WTC11 (cell line): ENCODE measurements around the gene ADAMTS5.

ENCODE experiments used
- E2F1 ChIP-seq: sonication (generic); formaldehyde crosslinking; IDR thresholded peaks from 2 replicates; pipeline ENCODE4 v1.8.0; 2022; ENCODE audit warnings: mild to moderate bottlenecking, missing genetic modification reagents
- ESRRA ChIP-seq: sonication (generic); formaldehyde crosslinking; IDR thresholded peaks from 2 replicates; pipeline ENCODE4 v1.8.1; 2022; ENCODE audit warnings: mild to moderate bottlenecking, missing genetic modification reagents, borderline replicate concordance
- MAX ChIP-seq: sonication (generic); formaldehyde crosslinking; IDR thresholded peaks from 2 replicates; pipeline ENCODE4 v1.8.0; 2022; ENCODE audit warnings: mild to moderate bottlenecking, missing genetic modification reagents
- NFYB ChIP-seq: sonication (generic); formaldehyde crosslinking; conservative IDR thresholded peaks from 2 replicates; pipeline ENCODE4 v1.8.0; 2022; ENCODE audit warnings: low read depth, missing genetic modification reagents
- ZBTB43 ChIP-seq: sonication (generic); formaldehyde crosslinking; IDR thresholded peaks from 2 replicates; pipeline ENCODE4 v1.8.1; 2023; ENCODE audit warnings: mild to moderate bottlenecking, missing genetic modification reagents
- TF ChIP-seq, protein P1 (sequence below): sonication (generic); formaldehyde crosslinking; IDR thresholded peaks from 2 replicates; pipeline ENCODE4 v1.8.1; 2023; ENCODE audit warnings: mild to moderate bottlenecking, missing genetic modification reagents, moderate library complexity
- TF ChIP-seq, protein P2 (sequence below): sonication (generic); formaldehyde crosslinking; IDR thresholded peaks from 2 replicates; pipeline ENCODE4 v1.8.1; 2023; ENCODE audit warnings: mild to moderate bottlenecking, missing genetic modification reagents, borderline replicate concordance
- TF ChIP-seq, protein P3 (sequence below): fragments of 200-600 bp; IDR thresholded peaks from 2 replicates; pipeline ENCODE4 v1.8.0; 2022; ENCODE audit warnings: antibody characterized with exemption
- TF ChIP-seq, protein P4 (sequence below): sonication (generic); formaldehyde crosslinking; IDR thresholded peaks from 2 replicates; pipeline ENCODE4 v1.8.1; 2022; ENCODE audit warnings: missing genetic modification reagents, borderline replicate concordance

DNA sequence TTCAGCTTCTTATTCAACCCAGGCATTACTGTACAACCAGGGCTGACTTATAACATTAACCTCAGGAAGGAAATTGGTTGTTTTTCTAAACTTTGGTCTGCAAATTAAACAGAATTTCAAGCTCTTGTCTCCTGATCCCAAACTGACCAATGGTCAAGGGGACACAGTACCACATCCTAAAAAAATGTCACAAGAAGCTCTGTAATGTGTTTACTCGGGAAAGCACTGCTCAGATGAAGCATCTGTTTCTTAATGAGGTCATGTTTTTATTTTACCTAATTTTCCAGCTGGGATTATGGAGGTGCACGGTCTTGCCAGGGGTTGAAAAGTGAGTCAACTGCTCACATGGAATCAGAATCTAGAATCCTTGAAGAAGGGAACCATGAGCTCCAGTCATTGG, 18.7 kb downstream of the ADAMTS5 start:
- TF ChIP-seq, protein P1, sequence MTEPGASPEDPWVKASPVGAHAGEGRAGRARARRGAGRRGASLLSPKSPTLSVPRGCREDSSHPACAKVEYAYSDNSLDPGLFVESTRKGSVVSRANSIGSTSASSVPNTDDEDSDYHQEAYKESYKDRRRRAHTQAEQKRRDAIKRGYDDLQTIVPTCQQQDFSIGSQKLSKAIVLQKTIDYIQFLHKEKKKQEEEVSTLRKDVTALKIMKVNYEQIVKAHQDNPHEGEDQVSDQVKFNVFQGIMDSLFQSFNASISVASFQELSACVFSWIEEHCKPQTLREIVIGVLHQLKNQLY = no peak
- TF ChIP-seq ZBTB43 (CRISPR knock-in tag) (no peak), NFYB (CRISPR knock-in tag) (no peak), E2F1 (CRISPR knock-in tag) (no peak), ESRRA (no peak), MAX (no peak)
- TF ChIP-seq, protein P2, sequence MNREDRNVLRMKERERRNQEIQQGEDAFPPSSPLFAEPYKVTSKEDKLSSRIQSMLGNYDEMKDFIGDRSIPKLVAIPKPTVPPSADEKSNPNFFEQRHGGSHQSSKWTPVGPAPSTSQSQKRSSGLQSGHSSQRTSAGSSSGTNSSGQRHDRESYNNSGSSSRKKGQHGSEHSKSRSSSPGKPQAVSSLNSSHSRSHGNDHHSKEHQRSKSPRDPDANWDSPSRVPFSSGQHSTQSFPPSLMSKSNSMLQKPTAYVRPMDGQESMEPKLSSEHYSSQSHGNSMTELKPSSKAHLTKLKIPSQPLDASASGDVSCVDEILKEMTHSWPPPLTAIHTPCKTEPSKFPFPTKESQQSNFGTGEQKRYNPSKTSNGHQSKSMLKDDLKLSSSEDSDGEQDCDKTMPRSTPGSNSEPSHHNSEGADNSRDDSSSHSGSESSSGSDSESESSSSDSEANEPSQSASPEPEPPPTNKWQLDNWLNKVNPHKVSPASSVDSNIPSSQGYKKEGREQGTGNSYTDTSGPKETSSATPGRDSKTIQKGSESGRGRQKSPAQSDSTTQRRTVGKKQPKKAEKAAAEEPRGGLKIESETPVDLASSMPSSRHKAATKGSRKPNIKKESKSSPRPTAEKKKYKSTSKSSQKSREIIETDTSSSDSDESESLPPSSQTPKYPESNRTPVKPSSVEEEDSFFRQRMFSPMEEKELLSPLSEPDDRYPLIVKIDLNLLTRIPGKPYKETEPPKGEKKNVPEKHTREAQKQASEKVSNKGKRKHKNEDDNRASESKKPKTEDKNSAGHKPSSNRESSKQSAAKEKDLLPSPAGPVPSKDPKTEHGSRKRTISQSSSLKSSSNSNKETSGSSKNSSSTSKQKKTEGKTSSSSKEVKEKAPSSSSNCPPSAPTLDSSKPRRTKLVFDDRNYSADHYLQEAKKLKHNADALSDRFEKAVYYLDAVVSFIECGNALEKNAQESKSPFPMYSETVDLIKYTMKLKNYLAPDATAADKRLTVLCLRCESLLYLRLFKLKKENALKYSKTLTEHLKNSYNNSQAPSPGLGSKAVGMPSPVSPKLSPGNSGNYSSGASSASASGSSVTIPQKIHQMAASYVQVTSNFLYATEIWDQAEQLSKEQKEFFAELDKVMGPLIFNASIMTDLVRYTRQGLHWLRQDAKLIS (CRISPR knock-in tag) = no peak
- TF ChIP-seq, protein P3, sequence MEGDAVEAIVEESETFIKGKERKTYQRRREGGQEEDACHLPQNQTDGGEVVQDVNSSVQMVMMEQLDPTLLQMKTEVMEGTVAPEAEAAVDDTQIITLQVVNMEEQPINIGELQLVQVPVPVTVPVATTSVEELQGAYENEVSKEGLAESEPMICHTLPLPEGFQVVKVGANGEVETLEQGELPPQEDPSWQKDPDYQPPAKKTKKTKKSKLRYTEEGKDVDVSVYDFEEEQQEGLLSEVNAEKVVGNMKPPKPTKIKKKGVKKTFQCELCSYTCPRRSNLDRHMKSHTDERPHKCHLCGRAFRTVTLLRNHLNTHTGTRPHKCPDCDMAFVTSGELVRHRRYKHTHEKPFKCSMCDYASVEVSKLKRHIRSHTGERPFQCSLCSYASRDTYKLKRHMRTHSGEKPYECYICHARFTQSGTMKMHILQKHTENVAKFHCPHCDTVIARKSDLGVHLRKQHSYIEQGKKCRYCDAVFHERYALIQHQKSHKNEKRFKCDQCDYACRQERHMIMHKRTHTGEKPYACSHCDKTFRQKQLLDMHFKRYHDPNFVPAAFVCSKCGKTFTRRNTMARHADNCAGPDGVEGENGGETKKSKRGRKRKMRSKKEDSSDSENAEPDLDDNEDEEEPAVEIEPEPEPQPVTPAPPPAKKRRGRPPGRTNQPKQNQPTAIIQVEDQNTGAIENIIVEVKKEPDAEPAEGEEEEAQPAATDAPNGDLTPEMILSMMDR = no peak
- TF ChIP-seq, protein P4, sequence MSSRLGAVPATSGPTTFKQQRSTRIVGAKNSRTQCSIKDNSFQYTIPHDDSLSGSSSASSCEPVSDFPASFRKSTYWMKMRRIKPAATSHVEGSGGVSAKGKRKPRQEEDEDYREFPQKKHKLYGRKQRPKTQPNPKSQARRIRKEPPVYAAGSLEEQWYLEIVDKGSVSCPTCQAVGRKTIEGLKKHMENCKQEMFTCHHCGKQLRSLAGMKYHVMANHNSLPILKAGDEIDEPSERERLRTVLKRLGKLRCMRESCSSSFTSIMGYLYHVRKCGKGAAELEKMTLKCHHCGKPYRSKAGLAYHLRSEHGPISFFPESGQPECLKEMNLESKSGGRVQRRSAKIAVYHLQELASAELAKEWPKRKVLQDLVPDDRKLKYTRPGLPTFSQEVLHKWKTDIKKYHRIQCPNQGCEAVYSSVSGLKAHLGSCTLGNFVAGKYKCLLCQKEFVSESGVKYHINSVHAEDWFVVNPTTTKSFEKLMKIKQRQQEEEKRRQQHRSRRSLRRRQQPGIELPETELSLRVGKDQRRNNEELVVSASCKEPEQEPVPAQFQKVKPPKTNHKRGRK (CRISPR knock-in tag) = no peak
